ENCODE data around the gene TMEM203. TPM values are rescaled to one million over a fixed set of nuclear protein-coding genes. Genes with fewer than 3 reads are reported as not detected.

The TMEM203 gene
- total and polyA plus RNA-seq, 2 of the 13 experiments (the other 11 are each of a cell fraction or from before 2014, with no cell fraction given) = 23.4 to 36.7 TPM

- peak; percentile 27; the same call in 1 of the 2 replicates for TF ChIP-seq CTCF (CRISPR knock-in tag; IDR thresholded peaks at IDR 0.05)
- no peak for TF ChIP-seq ZNF549 (CRISPR knock-in tag; IDR thresholded peaks at IDR 0.05)
- no peak for TF ChIP-seq ZFP41 (CRISPR knock-in tag; IDR thresholded peaks at IDR 0.05; ENCODE audit: borderline replicate concordance)
- no peak for TF ChIP-seq DR1 (CRISPR knock-in tag; IDR thresholded peaks at IDR 0.05)
- TF ChIP-seq CBFB (CRISPR knock-in tag; IDR thresholded peaks at IDR 0.05) = no peak
- no peak for TF ChIP-seq SSRP1 (CRISPR knock-in tag; IDR thresholded peaks at IDR 0.05)
- TF ChIP-seq SRY (CRISPR knock-in tag; IDR thresholded peaks at IDR 0.05) = 0 out of 2 replicates have a peak, but pooled peaks have one; percentile 19
- no peak for TF ChIP-seq BORCS8-MEF2B (CRISPR knock-in tag; IDR thresholded peaks at IDR 0.05)
- TF ChIP-seq MAFK (conservative IDR thresholded peaks at IDR 0.05 in 1 of 2, IDR thresholded peaks at IDR 0.05 in 1 of 2; ENCODE audit: low read length in 2 of 2) = no peak
- no peak for TF ChIP-seq BRD4 (CRISPR knock-in tag; IDR thresholded peaks at IDR 0.05)
- TF ChIP-seq ATRX (CRISPR knock-in tag; IDR thresholded peaks at IDR 0.05; ENCODE audit: borderline replicate concordance) = no peak
Observed at GRCh38 chr9:137244486-137245449, 39.3 kb upstream of the TMEM203 start (continued).
